LoVo (cell line): ENCODE results near the gene PXDC1.

Experiments
- DNase-seq: peaks from one replicate; pipeline ENCODE4 v3.0.0-alpha.2; 2016; ENCODE audit warnings: low spot score

Gene PXDC1

DNA sequence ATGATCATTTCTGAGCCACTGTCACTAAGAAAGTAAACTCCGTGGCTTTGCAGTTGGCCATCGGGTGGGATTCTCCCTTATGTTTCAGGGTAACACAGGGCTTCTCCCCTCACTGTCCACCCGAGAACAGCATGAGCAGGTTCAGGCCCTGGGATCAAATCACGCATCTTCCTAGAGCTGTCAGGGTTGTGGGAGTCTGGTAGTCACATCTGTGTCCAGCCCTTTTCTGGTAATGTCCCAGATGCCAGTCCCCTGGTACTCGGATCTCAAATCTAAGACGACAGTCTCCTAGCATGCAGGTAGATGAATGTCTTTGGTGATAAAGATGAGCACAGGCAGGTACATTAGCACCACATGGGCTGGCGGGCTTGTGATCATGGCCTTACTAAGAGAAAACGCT lies 4.8 kb downstream of the PXDC1 start:
- DNase-seq, result no peak

DNA sequence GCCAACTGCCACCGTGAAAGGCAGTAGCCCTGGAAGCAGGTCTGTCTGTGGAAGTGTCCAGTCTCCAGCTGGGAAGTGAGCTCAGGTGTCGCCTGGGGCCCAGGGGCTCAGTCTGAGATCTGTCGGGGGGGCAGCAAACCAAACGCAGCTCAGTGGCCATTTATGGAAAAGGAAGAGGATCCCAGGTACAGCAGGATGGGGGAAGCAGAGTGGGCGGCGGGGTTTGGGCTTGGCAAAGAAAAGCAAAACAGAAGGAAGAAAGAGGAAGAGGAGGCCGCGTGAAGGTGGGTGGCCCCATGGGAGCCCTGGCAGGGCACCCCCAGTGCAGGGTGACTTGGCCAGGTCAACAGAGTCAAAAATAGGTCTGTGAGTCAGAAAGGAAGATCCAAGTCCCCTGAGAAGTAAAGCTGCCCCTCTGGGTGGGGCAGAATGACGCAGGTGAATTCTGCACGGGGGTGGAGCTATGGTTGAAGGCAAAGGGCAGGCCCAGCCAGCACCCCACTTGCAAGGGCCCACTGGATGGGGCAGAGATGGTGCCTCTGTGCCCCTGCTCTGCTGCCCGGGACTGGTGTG lies 5.3 kb downstream of the PXDC1 start:
- DNase-seq, result no peak

GRCh38 chr6:3745566-3746118 lies 5.9 kb downstream of the PXDC1 start:
- DNase-seq, result no peak

- no peak for DNase-seq
Measured at GRCh38 chr6:3744901-3745470, 6.5 kb downstream of the PXDC1 start.

DNA sequence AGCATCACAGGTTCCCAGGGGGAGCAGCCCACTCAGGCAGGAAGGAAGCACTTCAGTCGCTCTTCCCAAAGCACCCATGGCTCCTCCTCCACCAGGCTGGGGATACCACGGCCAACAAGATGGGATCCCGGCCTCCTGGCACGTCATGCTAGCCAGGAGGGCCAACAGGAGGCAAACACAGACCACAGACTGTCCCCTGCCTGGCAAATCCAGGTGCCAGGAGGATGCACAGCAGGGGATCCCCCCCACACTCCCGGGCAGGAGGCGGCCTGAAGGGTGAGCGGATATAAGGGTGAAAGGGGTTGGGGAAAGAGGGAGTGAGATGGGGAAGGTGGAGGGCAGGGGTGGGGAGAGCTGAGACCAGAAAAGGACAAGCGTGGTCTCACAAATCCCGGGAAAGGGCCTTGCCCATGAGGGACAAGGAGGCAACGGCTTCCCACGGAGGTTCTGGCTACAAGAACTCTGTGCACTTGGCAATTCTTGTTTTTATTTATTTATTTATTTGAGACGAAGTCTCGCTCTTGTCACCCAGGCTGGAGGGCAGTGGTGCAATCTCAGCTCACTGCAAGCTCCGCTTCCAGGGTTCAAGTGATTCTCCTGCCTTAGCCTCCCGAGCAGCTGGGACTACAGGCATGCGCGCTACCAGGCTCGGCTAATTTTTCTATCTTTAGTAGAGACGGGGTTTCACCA lies 7.2 kb downstream of the PXDC1 start:
- no peak for DNase-seq

DNA sequence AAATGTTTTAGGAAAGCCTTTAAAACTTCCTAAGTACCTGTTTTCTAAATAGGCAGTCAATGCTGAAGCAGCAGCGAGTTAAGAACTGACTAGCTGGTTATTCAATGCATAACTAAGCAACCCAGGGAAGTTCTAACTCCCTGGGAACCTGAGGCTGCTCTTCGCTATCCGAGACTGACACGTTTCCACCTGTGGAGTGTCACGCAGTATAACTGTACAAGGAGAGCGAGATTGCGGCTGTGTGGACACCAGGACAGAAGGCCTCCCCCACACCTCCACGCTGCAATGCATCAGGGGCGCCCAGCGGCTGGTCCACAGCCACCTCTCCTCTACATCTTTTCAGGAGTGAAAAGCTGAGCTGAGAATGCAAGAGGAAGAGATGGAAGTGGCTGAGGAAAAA lies 8.0 kb downstream of the PXDC1 start:
- no peak for DNase-seq

GRCh38 chr6:3742426-3743344 lies 8.8 kb downstream of the PXDC1 start:
- DNase-seq, result peak; percentile 81

DNA sequence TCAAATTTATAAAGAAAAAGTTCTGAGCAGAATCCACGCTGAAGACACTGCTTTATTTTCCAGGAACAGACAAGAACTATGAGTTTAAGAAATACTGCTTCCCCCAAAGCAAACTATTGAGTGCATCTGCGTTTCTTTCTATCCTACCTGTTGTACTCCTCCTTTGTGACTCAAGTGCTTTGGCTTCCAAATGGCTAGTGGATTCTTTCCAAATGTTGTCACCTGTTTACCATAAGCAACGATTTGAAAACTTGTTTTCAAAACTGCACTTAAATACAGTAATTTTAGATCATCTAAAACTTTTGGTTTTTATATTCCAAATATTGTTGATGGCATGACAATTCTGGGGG lies 9.5 kb downstream of the PXDC1 start:
- DNase-seq, result no peak

DNA sequence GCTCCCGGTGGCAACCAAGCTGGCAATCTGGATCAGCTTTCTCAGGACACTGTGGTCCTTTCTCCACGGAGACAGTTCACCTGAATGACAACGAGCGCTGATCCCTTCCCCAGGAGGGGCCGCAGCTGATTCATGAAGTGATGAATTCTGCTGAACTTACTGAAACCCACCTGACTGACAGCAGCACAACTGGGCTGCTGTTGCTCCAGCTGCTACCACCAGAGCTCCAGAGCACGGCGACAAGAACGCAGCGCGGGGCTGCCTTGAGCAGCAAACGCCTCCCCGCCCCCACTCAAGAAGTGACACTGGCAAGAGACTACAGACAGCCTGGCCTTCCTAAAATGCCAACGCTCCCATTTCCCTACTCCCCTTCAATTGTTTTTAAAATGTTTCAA lies 10.0 kb downstream of the PXDC1 start:
- no peak for DNase-seq

GRCh38 chr6:3740551-3741476 lies 10.7 kb downstream of the PXDC1 start:
- no peak for DNase-seq

DNA sequence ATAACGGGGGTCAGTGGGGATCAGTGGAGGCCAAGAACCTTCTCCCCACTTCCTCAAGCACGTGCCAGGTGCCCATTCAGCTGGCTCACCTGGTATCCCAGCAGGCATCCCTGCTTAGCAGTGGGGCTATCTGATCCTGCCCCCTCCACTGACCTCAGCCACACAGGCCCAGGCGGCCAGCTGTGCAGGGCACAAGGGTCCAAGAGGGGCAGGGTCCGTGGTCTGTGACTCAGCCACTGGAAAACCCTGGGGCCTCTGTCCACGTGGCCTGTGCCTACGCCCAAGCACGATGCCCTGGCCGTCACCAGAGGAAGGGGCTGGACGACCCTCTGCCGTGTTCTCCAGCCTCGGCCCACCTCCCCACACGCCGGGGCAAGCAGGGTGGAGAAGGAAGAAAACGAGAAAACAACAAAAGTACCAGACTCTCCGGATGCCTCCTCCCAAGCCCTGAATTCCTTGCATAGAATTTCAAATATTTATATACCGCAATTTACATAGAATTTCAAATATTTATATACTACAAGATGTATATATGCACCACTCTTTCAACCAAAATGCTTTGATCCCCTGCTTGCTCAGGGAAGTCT lies 12.1 kb downstream of the PXDC1 start:
- no peak for DNase-seq

DNA sequence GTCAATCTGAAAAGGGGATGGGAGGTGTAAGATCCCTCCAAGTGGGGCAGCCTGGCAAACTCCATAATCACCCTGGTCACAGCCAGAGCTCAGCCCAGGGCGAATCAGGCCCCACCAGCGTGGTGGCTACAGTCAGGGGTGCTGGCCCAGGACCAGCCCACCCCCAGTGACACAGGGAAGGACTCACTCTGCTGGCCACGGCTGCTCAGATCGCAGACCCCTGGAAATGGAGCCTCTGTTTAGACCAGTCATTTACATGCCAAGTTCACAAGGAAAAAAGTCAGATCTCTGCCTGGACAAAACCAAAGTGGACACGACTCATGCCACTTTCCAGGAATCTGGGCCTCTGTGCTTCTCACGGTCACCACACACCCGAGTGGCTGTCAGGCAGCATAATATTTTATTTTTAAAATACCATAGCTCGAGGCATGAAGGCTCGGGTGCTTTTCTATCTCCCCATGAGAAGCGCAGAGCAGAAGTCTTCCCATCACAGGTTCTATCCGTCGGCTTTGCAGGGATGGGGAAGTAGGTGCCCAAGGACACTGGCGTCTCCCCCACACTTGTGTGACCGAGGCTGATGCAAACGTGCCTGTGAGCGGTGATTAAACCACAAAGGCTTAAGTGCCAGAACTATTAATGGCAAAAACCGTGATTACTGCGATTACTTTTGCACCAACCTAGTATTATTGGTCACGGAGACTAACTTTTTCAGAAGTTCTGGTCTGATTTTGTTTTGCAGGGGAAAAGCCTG lies 13.0 kb downstream of the PXDC1 start:
- DNase-seq, result no peak

DNA sequence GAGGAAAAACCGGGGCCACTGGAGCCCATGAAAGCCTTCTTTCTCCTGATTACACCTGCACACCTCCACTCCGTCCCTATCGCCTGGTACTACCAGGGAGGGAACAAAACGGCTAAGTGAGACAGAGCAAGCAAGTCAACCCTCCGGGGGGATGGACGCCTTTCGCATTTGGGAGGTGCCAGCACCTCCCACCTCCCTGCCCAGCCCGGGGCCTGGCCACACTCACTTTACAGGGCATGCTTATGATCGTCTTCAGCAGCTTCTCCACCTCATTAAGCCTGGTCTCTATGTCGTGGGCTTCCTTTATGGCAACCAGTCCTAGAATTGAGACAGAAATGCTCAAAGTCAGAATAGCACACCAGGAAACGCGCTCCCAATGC lies 13.7 kb downstream of the PXDC1 start:
- no peak for DNase-seq

GRCh38 chr6:3737149-3737830 lies 14.2 kb downstream of the PXDC1 start:
- no peak for DNase-seq

DNA sequence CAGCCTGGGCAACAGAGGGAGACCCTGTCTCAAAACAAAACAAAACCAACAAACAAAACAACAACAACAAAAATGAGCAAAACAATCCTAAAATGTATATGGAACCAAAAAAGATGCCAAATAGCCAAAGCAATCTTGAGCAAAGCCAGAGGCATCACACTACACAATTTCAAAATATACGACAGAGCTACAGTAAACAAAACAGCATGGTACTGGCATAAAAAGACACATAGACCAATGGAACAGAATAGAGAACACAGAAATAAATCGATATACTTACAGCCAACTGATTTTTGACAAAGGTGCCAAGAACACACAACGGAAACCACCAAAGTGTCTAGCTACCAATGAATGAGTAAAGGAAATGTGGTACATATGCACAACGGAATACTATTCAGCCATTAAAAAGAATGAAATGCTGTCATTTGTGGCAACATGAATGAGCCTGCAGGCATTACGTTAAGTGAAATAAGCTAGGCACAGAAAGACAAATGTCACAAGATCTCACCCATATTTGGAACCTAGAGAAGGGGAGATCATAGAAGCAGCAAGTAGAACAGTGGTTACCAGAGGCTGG lies 16.4 kb downstream of the PXDC1 start:
- no peak for DNase-seq

- DNase-seq, result no peak
Measured at GRCh38 chr6:3734023-3734422, 17.5 kb downstream of the PXDC1 start.

- no peak for DNase-seq
Measured at GRCh38 chr6:3733321-3733925, 18.1 kb downstream of the PXDC1 start.

DNA sequence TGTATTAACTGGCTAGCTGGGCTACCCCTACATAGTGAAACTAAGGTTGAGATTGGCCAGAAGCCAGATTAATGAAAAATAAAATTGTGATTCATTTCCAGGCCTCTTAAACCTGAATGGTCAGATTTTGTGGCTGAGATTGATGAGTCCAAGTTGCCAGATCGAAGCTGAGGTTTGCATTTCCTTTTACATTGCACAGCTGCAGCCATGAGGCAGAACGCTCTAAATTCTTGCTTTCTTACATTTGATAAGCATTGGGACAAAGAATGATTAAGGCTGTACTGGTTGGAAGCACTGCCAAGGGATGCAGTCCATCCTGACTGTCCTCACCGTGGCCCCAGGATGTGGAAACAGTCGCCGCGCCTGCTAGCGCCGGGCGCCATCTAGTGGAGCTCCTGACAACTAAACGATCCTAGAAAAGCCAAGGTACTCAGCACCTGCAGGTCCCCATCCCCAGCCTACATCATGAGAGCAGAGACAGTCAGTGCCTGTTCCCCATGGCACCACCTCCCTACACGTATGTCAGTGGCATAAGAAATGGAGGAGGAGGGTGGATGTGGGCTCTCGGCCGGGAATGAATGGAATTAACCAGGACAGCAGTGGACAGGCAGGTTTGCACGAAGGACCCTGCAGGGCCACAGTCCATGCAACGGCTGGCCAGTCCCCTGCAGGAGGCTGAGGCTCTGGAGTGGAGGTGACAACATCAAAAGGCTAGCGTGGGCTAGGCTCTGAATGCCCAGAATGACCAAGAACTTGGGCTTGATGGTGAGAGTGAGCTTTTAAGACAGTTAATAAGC lies 19.0 kb downstream of the PXDC1 start:
- peak; percentile 68 for DNase-seq
